AG10803 (cell line): ENCODE data around the gene GIMAP2.

ENCODE experiments used
- DNase-seq: peaks from one replicate; pipeline ENCODE4 v3.0.0; 2010; ENCODE audit warnings: low read depth
- H3K4me3 ChIP-seq: 2 replicates; pipeline ENCODE4 v1.5.1; 2011; ENCODE audit warnings: mild to moderate bottlenecking, low read length, control low read depth
- CTCF ChIP-seq: conservative IDR thresholded peaks from 2 replicates; pipeline ENCODE4 v1.5.1; 2011; ENCODE audit warnings: mild to moderate bottlenecking, low read length, control low read depth, inconsistent platforms

Gene GIMAP2

GRCh38 chr7:150735596-150736358, 50.3 kb downstream of the GIMAP2 start:
- DNase-seq = no peak
- H3K4me3 ChIP-seq = no peak overlapping the region
- TF ChIP-seq CTCF = no peak

- DNase-seq = no peak
- no peak overlapping the region for H3K4me3 ChIP-seq
- TF ChIP-seq CTCF = no peak
Observed at GRCh38 chr7:150736864-150737263, 51.4 kb downstream of the GIMAP2 start.

GRCh38 chr7:150737265-150738055, 52.0 kb downstream of the GIMAP2 start, which contains the start of gene GIMAP5:
Gene GIMAP5, plus strand, starts transcription at chr7:150737418. Its CDS starts 3,467 bp downstream, at chr7:150740885.
- no peak for TF ChIP-seq CTCF
- H3K4me3 ChIP-seq = no peak within 1 kb of the TSS
- no peak for DNase-seq

- no peak overlapping the region for H3K4me3 ChIP-seq
- TF ChIP-seq CTCF = no peak
- DNase-seq = no peak
Observed at GRCh38 chr7:150738092-150738491, 52.6 kb downstream of the GIMAP2 start.

GRCh38 chr7:150738591-150739001, 53.1 kb downstream of the GIMAP2 start:
- no peak overlapping the region for H3K4me3 ChIP-seq
- no peak for DNase-seq
- TF ChIP-seq CTCF = no peak

GRCh38 chr7:150739033-150739432, 53.5 kb downstream of the GIMAP2 start:
- H3K4me3 ChIP-seq = no peak overlapping the region
- TF ChIP-seq CTCF = no peak
- DNase-seq = no peak
